Measurements from ENCODE around the gene APOL5.

Gene APOL5

GRCh38 chr22:35740616-35741015, 22.9 kb downstream of the APOL5 start:
- DNase-seq (ENCODE audit: low read depth in 2 of 2, low spot score in 1 of 2): no peak

- no peak for DNase-seq (ENCODE audit: low read depth in 2 of 2, low spot score in 1 of 2)
Measured at GRCh38 chr22:35742342-35743100, 24.8 kb downstream of the APOL5 start.

DNA sequence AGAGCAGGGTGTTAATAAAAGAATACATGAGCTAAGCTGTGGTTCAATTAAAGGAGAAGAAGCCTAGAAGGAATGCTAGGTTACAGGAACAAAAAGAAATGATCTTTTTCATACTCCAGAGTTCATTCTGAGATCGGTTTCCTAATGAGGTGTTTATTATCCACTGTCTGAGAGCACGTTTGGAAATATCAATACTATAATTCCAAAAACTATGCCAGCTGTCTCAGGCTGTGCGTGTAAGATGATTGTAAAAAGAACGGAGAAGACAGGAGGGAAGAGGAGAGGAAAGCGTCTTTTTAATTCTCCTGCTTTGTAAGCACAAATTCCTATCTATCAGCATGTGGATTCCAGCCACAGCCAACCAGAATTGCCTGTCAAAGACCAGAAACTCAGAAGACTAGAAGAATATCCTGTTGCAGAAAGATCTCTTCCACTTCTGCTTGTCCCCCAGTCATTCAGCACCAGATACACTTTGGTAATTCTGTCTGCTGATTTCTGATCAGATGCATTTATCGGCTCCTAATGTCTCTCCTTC, 25.7 kb downstream of the APOL5 start:
- no peak for DNase-seq (ENCODE audit: low read depth in 2 of 2, low spot score in 1 of 2)

GRCh38 chr22:35746248-35746647, 28.6 kb downstream of the APOL5 start:
- DNase-seq (ENCODE audit: low read depth in 2 of 2, low spot score in 1 of 2): no peak

DNA sequence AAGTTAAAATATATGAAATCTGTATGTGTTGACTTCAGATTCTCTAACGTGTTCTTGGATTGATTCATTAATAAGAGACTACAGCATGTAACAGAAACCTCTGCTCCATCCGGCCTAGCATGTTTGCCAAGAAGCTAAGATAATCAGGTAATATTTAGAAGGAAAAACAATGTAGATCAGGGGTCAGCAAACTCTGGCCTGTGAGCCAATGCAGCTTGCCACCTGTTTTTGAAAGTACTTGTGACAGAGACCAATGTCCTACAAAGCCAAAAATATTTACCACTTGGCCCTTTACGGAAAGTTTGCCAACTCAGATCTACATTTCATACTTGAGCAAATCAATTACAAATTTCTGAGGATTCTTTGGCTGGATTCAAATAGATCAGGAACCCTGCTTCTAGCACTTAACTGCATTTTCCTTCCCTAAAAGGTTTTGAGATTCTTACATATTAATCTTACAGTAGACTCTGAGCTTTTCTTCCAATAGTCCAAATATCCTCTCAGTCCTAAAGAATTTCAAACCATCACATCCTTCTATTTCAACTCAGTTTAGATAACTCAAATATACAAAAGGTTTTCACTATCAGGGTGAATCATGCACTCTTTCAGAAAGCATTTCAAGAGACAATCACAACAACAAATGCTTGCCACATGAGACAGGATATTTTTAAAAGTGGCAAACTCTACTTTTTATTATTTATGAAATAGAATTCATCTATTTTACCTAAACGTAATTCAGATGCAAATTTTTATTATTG, 29.5 kb downstream of the APOL5 start:
- DNase-seq (ENCODE audit: low read depth in 2 of 2, low spot score in 1 of 2): no peak

DNA sequence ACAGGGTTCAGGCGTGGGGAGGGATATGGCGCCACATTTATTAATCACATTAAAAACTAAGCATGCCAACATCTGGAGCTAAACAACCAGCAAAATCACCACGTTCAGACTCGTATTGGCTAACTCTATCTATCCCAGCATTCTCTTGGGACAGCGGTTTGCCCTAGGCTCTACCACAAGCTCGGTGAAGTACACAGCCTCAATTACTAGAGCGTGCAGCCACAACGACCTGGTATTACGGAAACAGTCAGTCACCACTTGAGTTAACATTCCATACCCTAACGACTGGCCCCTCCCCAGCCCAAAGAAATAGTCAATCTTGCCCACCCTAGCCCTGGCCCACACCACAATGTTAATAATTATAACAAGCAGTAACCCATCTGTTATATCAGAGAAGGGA, 32.1 kb downstream of the APOL5 start:
- no peak for DNase-seq (ENCODE audit: low read depth in 2 of 2, low spot score in 1 of 2)

- DNase-seq (ENCODE audit: low read depth in 2 of 2, low spot score in 1 of 2): no peak
Measured at GRCh38 chr22:35752006-35752862, 34.6 kb downstream of the APOL5 start.

- DNase-seq (ENCODE audit: low read depth in 2 of 2, low spot score in 1 of 2): no peak
Measured at GRCh38 chr22:35752863-35753189, 35.2 kb downstream of the APOL5 start.

- no peak for DNase-seq (ENCODE audit: low read depth in 2 of 2, low spot score in 1 of 2)
Measured at GRCh38 chr22:35754761-35755160, 37.1 kb downstream of the APOL5 start.

- no peak for DNase-seq (ENCODE audit: low read depth in 2 of 2, low spot score in 1 of 2)
Measured at GRCh38 chr22:35756722-35757121, 39.0 kb downstream of the APOL5 start.

GRCh38 chr22:35758394-35758793, 40.7 kb downstream of the APOL5 start:
- DNase-seq (ENCODE audit: low read depth in 2 of 2, low spot score in 1 of 2): no peak

GRCh38 chr22:35761037-35761436, 43.4 kb downstream of the APOL5 start:
- DNase-seq (ENCODE audit: low read depth in 2 of 2, low spot score in 1 of 2): no peak

DNA sequence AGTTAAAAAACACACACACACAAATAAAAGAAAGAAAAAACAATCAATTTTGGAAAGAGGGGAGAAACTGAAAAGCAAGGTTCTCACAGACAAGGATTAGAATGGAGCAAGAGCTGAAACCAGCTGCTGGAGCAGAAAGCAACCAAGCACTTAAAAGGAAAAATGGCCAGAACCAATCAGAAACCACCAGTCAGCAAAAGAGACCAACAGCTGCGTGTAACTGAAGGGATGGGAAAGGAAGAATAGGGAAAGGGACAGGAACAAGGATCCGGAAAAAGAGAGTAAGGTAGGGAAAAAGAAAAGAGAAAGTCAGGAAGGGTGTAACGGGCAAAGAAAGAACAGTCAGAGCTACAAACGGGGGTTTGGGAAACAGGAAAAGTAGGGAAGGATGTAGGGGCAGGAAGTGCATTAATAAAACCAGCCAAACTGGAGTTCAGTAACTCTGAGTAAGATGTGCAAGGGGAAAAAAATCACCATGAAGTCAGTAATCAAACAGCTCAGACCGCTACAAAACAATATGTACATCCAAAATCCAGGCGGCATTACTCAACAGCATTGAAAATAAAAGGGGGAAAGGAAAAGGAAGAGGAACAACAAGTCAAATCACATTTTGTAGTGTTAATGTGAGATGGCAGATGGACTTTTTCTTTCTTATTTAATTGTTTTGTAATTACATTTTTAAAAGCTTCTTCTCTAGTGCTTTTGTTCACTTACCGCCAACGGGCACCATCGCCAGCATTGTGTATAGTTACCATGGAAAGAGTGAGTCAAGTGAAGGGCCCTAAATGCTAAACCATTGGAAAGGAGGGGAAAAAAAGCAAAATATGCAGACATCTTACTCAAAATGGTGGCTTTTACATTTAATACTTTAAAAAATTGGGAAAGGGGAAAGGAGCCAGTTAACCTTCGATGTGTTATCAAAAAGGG, 49.2 kb downstream of the APOL5 start:
- DNase-seq (ENCODE audit: low read depth in 2 of 2, low spot score in 1 of 2): no peak

DNA sequence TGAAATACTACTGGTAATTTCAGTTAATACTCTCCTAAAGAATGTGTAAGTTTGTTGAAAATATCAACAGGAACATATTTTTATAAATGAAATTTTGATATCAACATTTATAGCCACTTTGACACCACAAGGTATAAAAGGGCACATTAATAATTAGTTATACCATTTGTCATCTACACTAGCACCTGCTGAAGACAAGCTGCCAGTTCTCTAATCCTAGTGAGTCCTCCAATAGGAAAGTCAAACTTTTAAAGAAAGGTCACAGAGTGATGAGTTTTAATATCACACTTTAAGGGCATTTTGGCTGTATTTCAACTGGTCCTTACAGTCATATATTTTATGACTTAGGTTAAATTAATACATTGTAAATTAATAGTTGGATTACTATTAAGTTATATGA, 52.3 kb downstream of the APOL5 start:
- no peak for DNase-seq (ENCODE audit: low read depth in 2 of 2, low spot score in 1 of 2)

DNA sequence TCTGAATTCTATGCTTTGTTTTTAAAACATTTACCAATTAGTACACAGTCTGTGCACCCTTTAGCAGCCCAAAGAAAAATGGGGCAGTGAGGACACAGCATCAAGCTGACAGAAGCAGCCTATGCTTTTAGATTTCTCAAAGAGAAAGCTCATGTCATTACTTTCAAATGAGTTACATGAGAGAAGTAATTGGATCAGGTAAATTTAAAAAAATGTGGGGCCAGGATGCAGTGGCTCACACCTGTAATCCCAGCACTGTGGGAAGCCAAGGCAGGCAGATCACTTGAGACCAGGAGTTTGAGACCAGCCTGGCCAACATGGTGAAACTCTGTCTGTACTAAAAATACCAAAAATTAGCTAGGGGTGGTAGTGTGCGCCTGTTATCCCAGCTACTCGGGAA, 57.7 kb downstream of the APOL5 start:
- no peak for DNase-seq (ENCODE audit: low read depth in 2 of 2, low spot score in 1 of 2)

- no peak for DNase-seq (ENCODE audit: low read depth in 2 of 2, low spot score in 1 of 2)
Measured at GRCh38 chr22:35777335-35777975, 59.8 kb downstream of the APOL5 start.

Measured in stimulated activated CD8-positive, alpha-beta memory T cell treated with anti-CD3 and anti-CD28 coated beads, Interleukin-4, amount 100 ng/mL, for 1 hour (primary cell).